8988T (cell line): ENCODE data around the gene NF1.
"Not testable (repeated sequence)": the region's sequence is repeated elsewhere in the genome, so short reads cannot be mapped to it uniquely, and the experiment has no call there.

Experiments
- DNase-seq: peaks from one replicate; pipeline ENCODE4 v3.0.0; 2011

NF1 gene

GRCh38 chr17:31364012-31364411 is 269.2 kb downstream of the NF1 start:
- no peak for DNase-seq

GRCh38 chr17:31366088-31366487 is 271.3 kb downstream of the NF1 start:
- DNase-seq: no peak

GRCh38 chr17:31369266-31369665 is 274.5 kb downstream of the NF1 start:
- no peak for DNase-seq

GRCh38 chr17:31371511-31372097 is 276.8 kb downstream of the NF1 start:
- no peak for DNase-seq

- DNase-seq: no peak
Observed at GRCh38 chr17:31373150-31374093, 278.6 kb downstream of the NF1 start.

GRCh38 chr17:31374094-31374447 is 279.3 kb downstream of the NF1 start:
- no peak for DNase-seq

- DNase-seq: no peak
Observed at GRCh38 chr17:31374503-31374902, 279.7 kb downstream of the NF1 start.

GRCh38 chr17:31378638-31379037 is 283.9 kb downstream of the NF1 start:
- no peak for DNase-seq

GRCh38 chr17:31379597-31380205 is 284.9 kb downstream of the NF1 start:
- DNase-seq: no peak

- no peak for DNase-seq
Observed at GRCh38 chr17:31381165-31381668, 286.4 kb downstream of the NF1 start.

- not testable (repeated sequence) for DNase-seq
Observed at GRCh38 chr17:31382668-31383275, 288.0 kb downstream of the NF1 start.

GRCh38 chr17:31383488-31383887 is 288.7 kb downstream of the NF1 start:
- DNase-seq: not testable (repeated sequence)

- DNase-seq: no peak
Observed at GRCh38 chr17:31385428-31386285, 290.9 kb downstream of the NF1 start.

GRCh38 chr17:31386542-31387075 is 291.8 kb downstream of the NF1 start:
- no peak for DNase-seq

- no peak for DNase-seq
Observed at GRCh38 chr17:31387438-31387837, 292.7 kb downstream of the NF1 start.

GRCh38 chr17:31388351-31388750 is 293.6 kb downstream of the NF1 start:
- no peak for DNase-seq

GRCh38 chr17:31388770-31389656 is 294.2 kb downstream of the NF1 start:
- peak; percentile 78 for DNase-seq

GRCh38 chr17:31389657-31390381 is 295.0 kb downstream of the NF1 start:
- DNase-seq: no peak

- DNase-seq: no peak
Observed at GRCh38 chr17:31390426-31390747, 295.6 kb downstream of the NF1 start.

GRCh38 chr17:31390748-31391495 is 296.1 kb downstream of the NF1 start:
- no peak for DNase-seq
